Hepatocyte (in vitro differentiated cells): ENCODE data around the gene ZFPM1.

Source experiments
- CTCF ChIP-seq: fragments of 200-600 bp; sonication (generic); IDR thresholded peaks from 2 replicates; pipeline ENCODE4 v1.5.1; 2016; ENCODE audit warnings: antibody characterized with exemption, mild to moderate bottlenecking; ENCODE audit not compliant: poor library complexity
- EZH2 ChIP-seq: fragments of 200-600 bp; sonication (generic); IDR thresholded peaks from 2 replicates; pipeline ENCODE4 v1.6.1; 2016; ENCODE audit warnings: antibody characterized with exemption, mild to moderate bottlenecking, borderline replicate concordance
- EZH2phosphoT487 ChIP-seq: fragments of 200-600 bp; sonication (generic); IDR thresholded peaks from one replicate; pipeline ENCODE4 v1.6.1; 2018; ENCODE audit warnings: antibody characterized with exemption, mild to moderate bottlenecking, low read depth, moderate library complexity; ENCODE audit not compliant: unreplicated experiment, severe bottlenecking

DNA sequence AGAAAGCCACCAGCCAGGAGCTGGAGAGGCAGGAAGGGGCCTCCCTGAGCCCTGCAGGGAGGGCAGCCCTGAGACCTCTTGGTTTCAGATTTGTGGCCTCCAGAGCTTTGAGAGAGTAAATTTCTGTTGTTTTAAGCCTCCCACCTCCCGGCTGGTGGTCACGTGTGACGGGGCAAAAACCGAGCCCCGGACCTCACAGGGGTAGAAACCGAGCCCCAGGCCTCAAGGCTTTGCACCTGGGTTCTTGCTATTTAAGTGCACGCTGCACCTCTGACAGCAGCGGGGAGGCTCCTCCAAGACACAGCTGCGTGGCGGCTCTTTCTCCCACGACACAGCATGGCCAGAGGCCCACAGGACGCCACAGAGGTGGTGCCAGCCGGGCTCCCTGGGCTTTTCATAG, 99.7 kb downstream of the ZFPM1 start:
- TF ChIP-seq EZH2 (no peak), CTCF (no peak), EZH2phosphoT487 (no peak)
